IPS-18a (cell line): ENCODE measurements around the gene CCM2L.

Source experiments
- H3K27ac ChIP-seq: one replicate; pipeline ENCODE4 v1.5.1; 2013; ENCODE audit warnings: low read length
- H3K27me3 ChIP-seq: one replicate; pipeline ENCODE4 v1.6.1; 2013; ENCODE audit warnings: mild to moderate bottlenecking, low read length; ENCODE audit not compliant: control insufficient read depth, insufficient read depth
- H3K36me3 ChIP-seq: one replicate; pipeline ENCODE4 v1.6.1; 2013; ENCODE audit warnings: low read depth, low read length; ENCODE audit not compliant: control insufficient read depth
- H3K4me1 ChIP-seq: one replicate; pipeline ENCODE4 v1.6.1; 2013; ENCODE audit warnings: low read depth, low read length; ENCODE audit not compliant: control insufficient read depth
- H3K4me3 ChIP-seq: one replicate; pipeline ENCODE4 v1.5.1; 2013; ENCODE audit warnings: low read length
- H3K9ac ChIP-seq: one replicate; pipeline ENCODE4 v1.6.1; 2013; ENCODE audit warnings: mild to moderate bottlenecking, low read length, moderate library complexity
- H3K9me3 ChIP-seq: one replicate; pipeline ENCODE4 v1.6.1; 2013; ENCODE audit warnings: low read depth, low read length; ENCODE audit not compliant: control insufficient read depth

CCM2L gene

DNA sequence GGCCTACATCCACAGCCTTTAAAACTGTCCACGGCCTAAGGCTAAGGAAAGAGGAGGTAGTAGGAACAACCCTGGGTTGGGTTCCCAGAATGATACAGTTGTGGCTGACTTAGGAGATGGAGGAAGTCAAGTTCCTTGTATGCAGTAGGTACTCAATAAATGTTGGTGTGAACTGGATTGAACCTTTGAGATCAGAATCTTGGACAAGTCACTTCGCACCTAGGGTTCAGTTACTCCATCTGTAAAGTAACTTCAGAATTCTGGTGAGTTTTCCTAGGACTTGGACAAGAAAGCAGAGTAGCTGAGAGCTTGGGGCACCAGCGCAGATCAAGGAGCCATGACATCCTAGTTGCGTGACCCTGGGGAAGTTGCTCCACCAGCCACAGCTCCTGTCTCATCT is 33.2 kb upstream of the CCM2L start:
- H3K27me3 ChIP-seq = no peaks in the 10 kb centered on the region
- H3K4me3 ChIP-seq = no peak overlapping the region
- H3K27ac ChIP-seq = no peak overlapping the region
- H3K36me3 ChIP-seq = no peaks in the 10 kb centered on the region
- H3K9me3 ChIP-seq = no peaks in the 10 kb centered on the region
- H3K9ac ChIP-seq = no peak overlapping the region
- peaks cover 14% of the 10 kb centered on the region for H3K4me1 ChIP-seq

DNA sequence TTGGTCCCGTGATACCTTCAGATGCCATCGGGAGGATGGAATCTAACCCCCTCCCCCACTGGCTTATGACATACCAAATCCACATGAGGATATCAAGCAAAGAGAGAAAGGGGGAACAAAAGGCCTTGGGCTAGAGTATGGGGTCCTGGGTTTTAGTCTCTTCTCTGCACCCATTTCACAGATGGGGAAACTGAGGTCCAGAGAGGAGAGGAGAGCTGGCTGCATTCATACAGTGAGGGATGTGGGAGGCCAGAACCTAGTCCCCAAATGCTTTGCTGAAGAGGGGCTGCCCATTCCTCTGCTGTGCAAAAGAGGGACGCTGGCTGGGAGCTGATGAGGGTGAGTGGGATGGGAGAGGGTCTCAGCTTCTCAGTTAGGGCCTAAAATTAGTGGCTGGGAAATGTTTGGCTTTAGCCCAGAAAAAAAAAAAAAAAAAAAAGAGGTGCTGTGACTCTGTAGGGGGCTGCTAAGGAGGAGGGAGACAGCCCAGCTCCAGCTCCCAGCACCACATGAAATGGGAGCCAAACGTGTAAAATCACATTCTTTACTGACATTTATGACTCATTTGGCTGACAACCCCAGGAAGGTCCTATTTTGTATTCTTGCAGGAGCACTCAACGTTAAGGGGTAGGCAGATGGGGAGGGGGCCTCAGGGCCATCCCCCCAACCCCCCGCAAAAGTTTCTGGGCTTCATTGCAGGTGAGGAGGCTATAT is 30.4 kb upstream of the CCM2L start:
- no peak overlapping the region for H3K9ac ChIP-seq
- H3K4me1 ChIP-seq = peaks cover 8% of the 10 kb centered on the region
- no peak overlapping the region for H3K4me3 ChIP-seq
- H3K9me3 ChIP-seq = no peaks in the 10 kb centered on the region
- H3K27ac ChIP-seq = no peak overlapping the region
- no peaks in the 10 kb centered on the region for H3K27me3 ChIP-seq
- H3K36me3 ChIP-seq = no peaks in the 10 kb centered on the region

DNA sequence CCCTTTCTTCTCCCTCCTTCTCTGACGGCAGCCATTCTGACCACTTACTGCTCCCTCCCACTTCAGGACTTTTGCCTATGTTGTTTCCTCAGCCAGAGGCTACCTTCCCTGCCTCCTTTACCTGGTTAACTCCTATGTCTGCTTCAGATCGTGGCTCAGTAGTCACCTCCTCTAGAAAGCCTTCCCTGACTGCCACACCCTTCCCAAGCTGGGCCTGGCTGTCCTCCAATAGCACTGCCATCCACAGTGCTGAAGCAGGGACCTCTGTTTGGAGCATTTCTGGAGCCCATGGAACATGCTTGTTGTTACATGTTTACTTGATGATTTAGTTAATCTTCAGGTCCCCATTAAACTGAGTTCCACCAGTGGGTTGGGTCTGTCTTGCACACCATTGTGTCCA is 28.5 kb upstream of the CCM2L start:
- Histone ChIP-seq H3K27me3 (no peaks in the 10 kb centered on the region), H3K9ac (no peak overlapping the region), H3K36me3 (no peaks in the 10 kb centered on the region), H3K9me3 (no peaks in the 10 kb centered on the region), H3K4me1 (no peaks in the 10 kb centered on the region), H3K27ac (no peak overlapping the region), H3K4me3 (no peak overlapping the region)

DNA sequence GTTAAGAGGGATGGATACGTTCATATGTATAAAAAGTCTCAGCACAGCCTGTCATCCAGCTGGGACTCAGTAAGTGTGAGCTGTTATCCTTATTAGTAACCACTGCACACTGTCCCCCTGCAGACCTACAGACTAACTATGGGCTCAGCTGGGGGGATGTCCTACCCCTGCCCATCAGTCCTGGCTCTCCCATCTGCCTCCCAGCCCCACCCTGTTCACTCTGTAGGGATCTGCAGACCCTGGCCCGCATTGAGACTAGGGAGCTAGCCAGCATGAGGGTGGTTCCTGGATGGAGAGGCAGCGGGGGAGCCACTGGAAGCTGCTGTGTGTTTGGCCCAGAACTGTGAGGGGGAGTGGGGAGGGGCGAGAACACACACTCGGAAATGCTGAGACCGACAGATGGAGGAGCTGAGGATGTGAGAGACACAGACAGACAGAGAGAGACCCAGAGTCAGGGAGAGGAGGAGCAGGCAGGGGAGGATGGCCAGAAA is 25.2 kb upstream of the CCM2L start:
- H3K9me3 ChIP-seq = no peaks in the 10 kb centered on the region
- H3K9ac ChIP-seq = no peak overlapping the region
- no peak overlapping the region for H3K27ac ChIP-seq
- no peaks in the 10 kb centered on the region for H3K36me3 ChIP-seq
- H3K4me3 ChIP-seq = no peak overlapping the region
- no peaks in the 10 kb centered on the region for H3K27me3 ChIP-seq
- no peaks in the 10 kb centered on the region for H3K4me1 ChIP-seq

DNA sequence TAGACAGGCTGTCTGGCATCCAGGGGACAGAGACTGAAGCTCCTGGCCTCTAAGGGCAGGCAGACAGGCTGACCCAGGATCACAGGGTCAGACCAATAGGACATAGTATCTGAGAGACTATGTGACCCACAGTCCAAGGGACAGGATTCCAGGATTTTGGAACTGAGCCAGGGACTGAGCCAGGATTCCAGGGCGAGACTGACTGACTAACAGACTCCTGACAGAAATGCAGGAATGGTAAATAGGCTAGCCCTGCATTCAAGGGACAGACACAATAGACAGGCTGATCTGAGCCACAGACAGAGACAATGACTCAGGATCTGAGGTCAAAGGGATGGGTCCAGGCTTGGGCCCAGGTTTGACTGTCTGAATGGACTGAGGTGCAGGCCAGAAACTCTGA is 22.5 kb upstream of the CCM2L start:
- no peaks in the 10 kb centered on the region for H3K4me1 ChIP-seq
- H3K9ac ChIP-seq = no peak overlapping the region
- H3K27ac ChIP-seq = no peak overlapping the region
- peaks cover 5% of the 10 kb centered on the region for H3K27me3 ChIP-seq
- H3K9me3 ChIP-seq = no peaks in the 10 kb centered on the region
- H3K36me3 ChIP-seq = no peaks in the 10 kb centered on the region
- H3K4me3 ChIP-seq = no peak overlapping the region

DNA sequence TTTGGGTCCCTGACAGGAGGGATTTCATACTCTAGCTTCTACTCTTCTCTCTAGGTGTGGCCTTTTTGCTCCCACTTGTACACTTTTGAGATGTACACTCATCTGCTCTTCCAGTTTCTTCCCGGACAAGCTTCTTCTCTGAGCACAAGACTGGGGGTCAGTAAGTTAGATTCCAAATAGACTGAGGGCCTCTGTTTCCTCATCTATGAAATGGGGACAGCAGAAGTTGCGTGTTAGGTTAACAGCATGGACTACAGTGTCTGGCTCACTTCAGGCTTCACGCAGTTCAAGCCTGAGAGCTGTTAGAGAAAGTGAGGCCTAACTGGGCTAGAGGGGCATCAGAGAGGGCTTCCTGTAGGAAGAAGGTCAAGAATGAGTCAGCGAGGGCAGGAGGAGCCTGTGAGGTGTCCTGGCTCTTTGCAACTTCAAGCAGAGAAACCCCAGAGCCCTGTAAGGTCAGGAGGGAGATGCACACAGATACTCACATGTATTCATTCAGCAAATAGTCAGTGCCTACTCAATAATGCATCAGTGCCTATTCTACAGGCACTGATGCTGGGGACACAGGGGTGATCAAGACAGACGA is 21.7 kb upstream of the CCM2L start:
- Histone ChIP-seq H3K4me3 (no peak overlapping the region), H3K4me1 (no peaks in the 10 kb centered on the region), H3K36me3 (no peaks in the 10 kb centered on the region), H3K27ac (no peak overlapping the region), H3K27me3 (peaks cover 8% of the 10 kb centered on the region), H3K9me3 (no peaks in the 10 kb centered on the region), H3K9ac (no peak overlapping the region)

DNA sequence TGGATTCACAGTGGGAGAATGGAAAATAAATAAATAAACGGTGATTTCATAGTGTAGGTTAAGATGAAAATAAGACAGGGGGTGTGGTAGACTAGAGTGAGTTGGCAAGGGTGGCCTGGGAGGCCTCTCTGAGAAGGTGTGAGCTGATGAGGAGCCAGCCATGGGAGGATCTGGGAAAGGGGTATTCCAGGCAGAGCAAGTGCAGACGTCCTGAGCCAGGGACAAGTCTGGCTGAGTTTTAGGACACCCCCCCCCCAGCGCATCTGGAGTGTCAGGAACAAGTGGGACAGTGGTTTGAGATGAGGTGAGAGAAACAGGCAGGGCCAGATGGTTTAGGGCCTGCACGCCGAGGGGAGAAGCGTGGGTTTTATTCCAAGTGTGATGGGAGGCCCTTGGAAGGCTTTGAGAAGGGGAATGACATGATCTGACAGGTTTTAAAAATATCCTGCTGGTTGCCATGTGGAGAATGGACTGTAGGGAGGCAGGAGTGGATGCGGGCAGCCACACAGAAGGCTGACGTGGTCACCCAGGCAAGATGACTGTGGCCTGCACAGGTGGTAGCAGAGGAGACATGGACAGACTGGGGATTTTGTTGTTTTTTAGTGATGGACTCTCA is 21.1 kb upstream of the CCM2L start:
- H3K36me3 ChIP-seq = no peaks in the 10 kb centered on the region
- no peak overlapping the region for H3K9ac ChIP-seq
- peaks cover 14% of the 10 kb centered on the region for H3K27me3 ChIP-seq
- no peak overlapping the region for H3K27ac ChIP-seq
- no peaks in the 10 kb centered on the region for H3K4me1 ChIP-seq
- no peaks in the 10 kb centered on the region for H3K9me3 ChIP-seq
- no peak overlapping the region for H3K4me3 ChIP-seq

DNA sequence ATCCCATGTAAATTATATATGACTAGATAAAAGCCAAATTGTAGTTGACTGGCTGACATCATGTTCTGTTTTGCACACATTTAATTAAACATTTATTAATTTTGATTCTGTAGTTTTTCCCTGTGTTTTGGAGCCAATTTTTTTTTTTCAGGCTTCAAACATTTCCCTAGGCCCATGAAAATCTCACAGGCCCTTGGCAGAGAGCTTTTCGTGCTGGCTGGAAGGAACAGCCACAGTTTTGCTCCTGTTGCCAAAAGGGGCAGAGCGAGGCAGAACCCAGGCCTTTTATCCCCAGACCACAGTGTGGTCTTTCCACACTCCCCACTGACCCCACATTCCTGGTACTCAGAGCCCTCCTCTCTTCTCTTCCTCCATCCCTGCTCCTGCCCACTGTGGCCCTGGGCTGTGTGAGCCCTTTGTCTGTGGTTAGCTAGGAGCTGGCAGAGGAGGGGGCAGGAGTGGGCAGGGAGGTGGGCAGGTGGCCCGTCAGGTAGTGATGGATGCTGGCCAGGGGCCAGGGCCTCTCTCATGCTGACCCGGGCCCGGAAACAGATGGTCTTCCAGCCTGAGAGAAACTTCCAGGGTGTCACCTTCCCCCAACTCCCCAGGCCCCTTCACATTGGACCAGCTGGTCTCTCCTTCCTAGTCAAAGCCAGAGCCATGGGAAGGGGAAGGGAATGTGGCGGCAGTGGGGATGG is 19.4 kb upstream of the CCM2L start:
- Histone ChIP-seq H3K27ac (no peak overlapping the region), H3K4me3 (no peak overlapping the region), H3K9me3 (no peaks in the 10 kb centered on the region), H3K27me3 (peaks cover 31% of the 10 kb centered on the region), H3K4me1 (no peaks in the 10 kb centered on the region), H3K36me3 (no peaks in the 10 kb centered on the region), H3K9ac (no peak overlapping the region)

DNA sequence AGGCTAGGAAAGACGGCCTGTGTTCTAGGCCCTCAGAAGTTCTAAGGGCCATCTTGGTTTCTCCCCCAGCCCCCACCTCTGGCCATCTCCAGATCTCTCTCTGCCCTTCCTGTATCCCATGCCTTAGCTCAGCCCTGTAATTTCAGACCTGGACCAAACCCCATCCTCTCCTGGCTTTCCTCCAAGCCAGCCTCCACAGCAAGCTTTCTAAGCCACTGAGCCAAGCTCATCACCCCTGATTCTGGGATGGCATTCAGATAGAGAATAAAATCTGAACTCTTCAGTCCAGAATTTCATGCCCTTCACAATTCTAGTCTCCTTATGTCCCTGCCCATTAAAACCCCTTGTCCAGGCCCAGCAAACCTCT is 18.9 kb upstream of the CCM2L start:
- Histone ChIP-seq H3K9ac (no peak overlapping the region), H3K9me3 (no peaks in the 10 kb centered on the region), H3K4me1 (no peaks in the 10 kb centered on the region), H3K27me3 (peaks cover 34% of the 10 kb centered on the region), H3K36me3 (no peaks in the 10 kb centered on the region), H3K27ac (no peak overlapping the region), H3K4me3 (no peak overlapping the region)

DNA sequence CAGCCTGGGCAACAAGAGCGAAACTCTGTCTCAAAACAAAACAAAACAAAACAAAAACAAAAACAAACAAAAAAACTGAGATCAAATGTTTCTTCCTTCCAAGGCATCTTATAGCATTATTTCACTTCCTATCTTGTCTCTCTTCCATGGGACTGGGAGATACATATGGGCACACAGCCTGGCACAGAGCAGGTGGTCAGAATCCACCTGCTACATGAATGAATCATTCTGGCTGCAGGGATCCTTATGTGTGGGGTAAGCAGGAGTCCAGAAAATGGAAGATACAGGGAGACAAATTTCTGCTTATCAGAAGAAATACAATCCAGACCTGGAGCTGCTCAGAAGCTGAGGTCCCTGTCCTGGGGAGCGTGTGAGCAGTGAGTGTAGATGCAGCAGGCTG is 18.2 kb upstream of the CCM2L start:
- Histone ChIP-seq H3K36me3 (no peaks in the 10 kb centered on the region), H3K4me1 (no peaks in the 10 kb centered on the region), H3K4me3 (no peak overlapping the region), H3K9me3 (no peaks in the 10 kb centered on the region), H3K27me3 (peaks cover 34% of the 10 kb centered on the region), H3K9ac (no peak overlapping the region), H3K27ac (no peak overlapping the region)

DNA sequence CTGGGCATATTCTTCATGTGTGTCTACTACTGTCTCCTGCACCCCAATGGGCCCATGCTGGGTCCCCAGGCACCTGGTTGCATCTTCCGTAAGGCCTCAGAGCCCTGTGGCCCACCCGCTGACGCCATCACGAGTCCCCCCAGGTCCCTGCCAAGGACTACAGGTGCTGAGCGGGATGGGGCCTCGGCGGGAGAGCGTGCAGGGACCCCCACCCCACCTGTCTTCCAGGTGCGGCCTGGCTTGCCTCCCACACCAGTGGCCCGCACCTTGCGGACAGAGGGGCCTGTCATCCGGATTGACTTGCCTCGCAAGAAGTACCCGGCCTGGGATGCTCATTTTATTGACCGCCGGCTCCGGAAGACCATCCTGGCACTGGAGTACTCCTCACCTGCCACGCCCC is 13.2 kb upstream of the CCM2L start:
- Histone ChIP-seq H3K9me3 (no peaks in the 10 kb centered on the region), H3K9ac (no peak overlapping the region), H3K36me3 (no peaks in the 10 kb centered on the region), H3K4me1 (no peaks in the 10 kb centered on the region), H3K27ac (no peak overlapping the region), H3K27me3 (peaks cover 34% of the 10 kb centered on the region), H3K4me3 (no peak overlapping the region)
